HepG2 (cell line): ENCODE data around the gene KMT5C. TPM values are rescaled to one million over a fixed set of nuclear protein-coding genes. Genes with fewer than 3 reads are reported as not detected.

Source experiments
- ATAC-seq: fragments of 200-7000 bp; cut with Tn5 transposase; 3 replicates; pipeline ENCODE4 v1.9.1; 2020; ENCODE audit warnings: mild to moderate bottlenecking, moderate library complexity
- BruUV-seq: library from RNA; stranded (reverse); fragments of 400-500 nt; replicated peaks from 2 replicates; lab custom pipeline; 2021; lab: Mats Ljungman, UMichigan
- CTCF ChIA-PET: fragments of 300-600 bp; formaldehyde crosslinking; extraction: SDS; loops from one replicate; lab custom pipeline; 2021; ENCODE audit warnings: low total read pairs, inconsistent platforms, low intra/inter-chr PET ratio; lab: Yijun Ruan, JAX
- POLR2A ChIA-PET: fragments of 350-600 bp; sonication (Branson Sonifier 250); formaldehyde crosslinking; loops from one replicate; lab custom pipeline; 2020; ENCODE audit warnings: antibody characterized with exemption, inconsistent platforms; lab: Yijun Ruan, JAX
- DNase-seq: peaks from one replicate; pipeline ENCODE4 v3.0.0-alpha.2; 2015; ENCODE audit warnings: low spot score
- FAIRE-seq: peaks from 3 replicates; lab custom pipeline; 2011; peaks lifted over from hg19 to GRCh38; lab: Jason Lieb, UNC
- H2AFZ ChIP-seq: one replicate; pipeline ENCODE4 v1.6.1; 2011; ENCODE audit warnings: low read length, inconsistent platforms
- H3K27ac ChIP-seq: fragments of 300-600 bp; 3 replicates; pipeline ENCODE4 v1.8.0; 2011; ENCODE audit warnings: mixed run types, mild to moderate bottlenecking, mixed read lengths, low read length, inconsistent platforms; ENCODE audit not compliant: insufficient read depth; ENCODE audit errors: extremely low read length
- H3K27me3 ChIP-seq, 2 experiments: fragments of 200-600 bp in 1 of 2; 2 replicates in 1 of 2; 3 replicates in 1 of 2; pipeline versions ENCODE4 v1.6.0 to v1.8.0; 2011; ENCODE audit warnings: low read length in 2 of 2, mild to moderate bottlenecking in 2 of 2, moderate library complexity in 2 of 2, inconsistent platforms in 1 of 2; ENCODE audit not compliant: insufficient read depth in 2 of 2, control insufficient read depth in 1 of 2
- H3K36me3 ChIP-seq, 2 experiments: fragments of 200-600 bp in 1 of 2; replicated peaks in 1 of 2; 2 replicates in 1 of 2; 3 replicates in 1 of 2; pipeline versions ENCODE4 v1.5.1 to v1.8.0; 2011; ENCODE audit warnings: low read length in 2 of 2, inconsistent platforms in 1 of 2; ENCODE audit not compliant: insufficient read depth in 2 of 2, control insufficient read depth in 1 of 2
- H3K4me1 ChIP-seq: 2 replicates; pipeline ENCODE4 v1.5.1; 2012; ENCODE audit warnings: low read length, inconsistent platforms; ENCODE audit not compliant: insufficient read depth
- H3K4me2 ChIP-seq: 2 replicates; pipeline ENCODE4 v1.6.0; 2011; ENCODE audit warnings: low read depth, low read length, inconsistent platforms
- H3K4me3 ChIP-seq, 3 experiments: fragments of 200-600 bp in 1 of 3; sonication (generic), shearing (Covaris generic) in 1 of 3; replicated peaks in 1 of 3; 2 replicates each; pipeline ENCODE4 v1.5.1; 2011 to 2016; ENCODE audit warnings: low read length in 3 of 3, inconsistent platforms in 2 of 3, low read depth in 2 of 3, mild to moderate bottlenecking in 2 of 3, control low read depth in 1 of 3, mixed read lengths in 1 of 3; ENCODE audit not compliant: insufficient read depth in 1 of 3
- H3K79me2 ChIP-seq: one replicate; pipeline ENCODE4 v1.6.1; 2011; ENCODE audit warnings: low read length, inconsistent platforms; ENCODE audit not compliant: insufficient read depth
- H3K9ac ChIP-seq: 2 replicates; pipeline ENCODE4 v1.6.0; 2011; ENCODE audit warnings: mild to moderate bottlenecking, low read depth, low read length, inconsistent platforms; ENCODE audit not compliant: insufficient read depth
- H3K9me3 ChIP-seq: 2 replicates; pipeline ENCODE4 v1.5.1; 2012; ENCODE audit warnings: mild to moderate bottlenecking, low read length
- H4K20me1 ChIP-seq: 2 replicates; pipeline ENCODE4 v1.6.0; 2011; ENCODE audit warnings: inconsistent platforms, mild to moderate bottlenecking, low read length, moderate library complexity; ENCODE audit not compliant: insufficient read depth
- ARID3A ChIP-seq: IDR thresholded peaks from 2 replicates; pipeline ENCODE4 v1.6.1; 2012; ENCODE audit warnings: low read depth, low read length, improper control_type of control experiment
- MXD1 ChIP-seq: sonication (generic); formaldehyde crosslinking; IDR thresholded peaks from 2 replicates; pipeline ENCODE4 v1.4.0; 2020; ENCODE audit warnings: mild to moderate bottlenecking, missing genetic modification reagents
- PAF1 ChIP-seq: IDR thresholded peaks from 2 replicates; pipeline ENCODE4 v1.6.1; 2016; ENCODE audit warnings: missing genetic modification reagents, missing compliant biosample characterization
- PCBP2 ChIP-seq: fragments of 200-400 bp; formaldehyde crosslinking; optimal IDR thresholded peaks from 2 replicates; pipeline ENCODE3; 2018; ENCODE audit warnings: low read length, low read depth; ENCODE audit not compliant: poor library complexity, severe bottlenecking
- PHF21A ChIP-seq: sonication (generic); formaldehyde crosslinking; IDR thresholded peaks from 2 replicates; pipeline ENCODE4 v1.5.0; 2020; ENCODE audit warnings: mild to moderate bottlenecking, missing genetic modification reagents
- SALL2 ChIP-seq: sonication (generic); formaldehyde crosslinking; IDR thresholded peaks from 2 replicates; pipeline ENCODE4 v1.8.1; 2023; ENCODE audit warnings: mild to moderate bottlenecking, missing genetic modification reagents, inconsistent platforms
- TEAD2 ChIP-seq: sonication (generic); formaldehyde crosslinking; IDR thresholded peaks from 2 replicates; pipeline ENCODE4 v1.9.0; 2021; ENCODE audit warnings: missing genetic modification reagents
- ZBTB21 ChIP-seq: sonication (generic); formaldehyde crosslinking; IDR thresholded peaks from 2 replicates; pipeline ENCODE4 v1.4.0; 2020; ENCODE audit warnings: missing genetic modification reagents
- ZBTB26 ChIP-seq: IDR thresholded peaks from 2 replicates; pipeline ENCODE4 v1.6.1; 2016; ENCODE audit warnings: missing compliant biosample characterization, missing genetic modification reagents, borderline replicate concordance
- ZNF256 ChIP-seq: sonication (generic); formaldehyde crosslinking; conservative IDR thresholded peaks from 2 replicates; pipeline ENCODE4 v1.4.0; 2020; ENCODE audit warnings: missing genetic modification reagents
- ZNF275 ChIP-seq: sonication (generic); formaldehyde crosslinking; IDR thresholded peaks from 2 replicates; pipeline ENCODE4 v1.8.0; 2022; ENCODE audit warnings: missing genetic modification reagents, mild to moderate bottlenecking, inconsistent platforms, borderline replicate concordance
- ZNF512 ChIP-seq: sonication (generic); formaldehyde crosslinking; IDR thresholded peaks from 2 replicates; pipeline ENCODE4 v1.4.0; 2020; ENCODE audit warnings: mild to moderate bottlenecking, missing genetic modification reagents
- ZNF513 ChIP-seq: sonication (generic); formaldehyde crosslinking; conservative IDR thresholded peaks from 2 replicates; pipeline ENCODE4 v1.5.0; 2020; ENCODE audit warnings: missing genetic modification reagents
- ZNF746 ChIP-seq: sonication (generic); formaldehyde crosslinking; IDR thresholded peaks from 2 replicates; pipeline ENCODE4 v1.8.0; 2022; ENCODE audit warnings: mild to moderate bottlenecking, missing genetic modification reagents
- ZSCAN12 ChIP-seq: sonication (generic); formaldehyde crosslinking; IDR thresholded peaks from 2 replicates; pipeline ENCODE4 v1.9.0; 2021; ENCODE audit warnings: mild to moderate bottlenecking, missing genetic modification reagents
- ZSCAN25 ChIP-seq: sonication (generic); formaldehyde crosslinking; IDR thresholded peaks from 2 replicates; pipeline ENCODE4 v1.8.0; 2022; ENCODE audit warnings: mild to moderate bottlenecking, missing genetic modification reagents
- WGBS: methylation state at CpG from one replicate; pipeline ENCODE4 v1.1.6; 2017; ENCODE audit warnings: low lambda C conversion rate; 5-methylcytosine and 5-hydroxymethylcytosine counted together
- in situ Hi-C: cut with HindIII; loops from 2 replicates; pipeline ENCODE4 v1.10.0; 2017; ENCODE audit warnings: low pct_unique_long_range_greater_than_20kb; ENCODE audit not compliant: extremely low pct_ligation_motif_present
- intact Hi-C: fragments of 100-400 bp; cut with micrococcal nuclease; formaldehyde crosslinking; loops from one replicate; pipeline ENCODE4 v1.10.0; 2022; ENCODE audit not compliant: unreplicated experiment
- polyA plus RNA-seq, 8 experiments: library from polyadenylated mRNA; depleted of rRNA in 3 of 8; stranded (reverse) in 7 of 8; unstranded in 1 of 8; fragments of >200 nt; fragmentation: Illumina TruSeq in 4 of 8; extraction: Trizol in 4 of 8; gene quantifications; 2 replicates each; pipeline versions ENCODE4 v1.2.1 to v1.2.3, GENCODE V29; 2011 to 2016; ENCODE audit warnings: low read depth in 4 of 8, missing spikeins in 1 of 8, mixed read lengths in 1 of 8; ENCODE audit not compliant: insufficient read depth in 1 of 8
- total RNA-seq, 5 experiments: library from RNA; depleted of rRNA; stranded (reverse); fragments of >200 nt; fragmentation: Illumina TruSeq; extraction: Trizol; gene quantifications; 2 replicates each; pipeline ENCODE4 v1.2.3, GENCODE V29; 2016; ENCODE audit warnings: low read depth in 1 of 5

Gene KMT5C
- total and polyA plus RNA-seq, 2 of the 13 experiments (the other 11 are each of a cell fraction or from before 2014, with no cell fraction given), result 5.5 to 9.0 TPM

GRCh38 chr19:55297267-55297666 is 42.4 kb upstream of the KMT5C start (continued):
- TF ChIP-seq PHF21A (CRISPR knock-in tag), result no peak

GRCh38 chr19:55299991-55300390 is 39.7 kb upstream of the KMT5C start:
- H3K36me3 ChIP-seq, result no peaks in the 10 kb centered on the region

More at GRCh38 chr19:55299991-55300390, 39.7 kb upstream of the KMT5C start:
- ChIA-PET POLR2A (no interaction called here), CTCF (no interaction called here)
- Histone ChIP-seq H4K20me1 (no peaks in the 10 kb centered on the region), H3K9ac (no peak overlapping the region), H3K27me3 (peaks cover 0 to 20% of the 10 kb centered on the region in 2 experiments; a peak in 2 of 5 replicates), H3K4me2 (no peak overlapping the region), H3K79me2 (no peaks in the 10 kb centered on the region), H3K4me3 (no peak overlapping the region), H2AFZ (no peak overlapping the region), H3K9me3 (no peaks in the 10 kb centered on the region), H3K4me1 (peaks cover 29% of the 10 kb centered on the region), H3K27ac (no peak overlapping the region)
- in situ Hi-C loops (loop anchor here (5.0 kb wide), 1 partner anchor 117 kb away; no protein-coding TSS in a partner anchor), intact Hi-C loops (no loop called here)
- no peak for TF ChIP-seq ZSCAN12
- TF ChIP-seq PCBP2, result no peak
- TF ChIP-seq MXD1 (CRISPR knock-in tag), result no peak
- no peak for TF ChIP-seq SALL2 (CRISPR knock-in tag)
- no peak for TF ChIP-seq ZNF512 (CRISPR knock-in tag)
- no peak for TF ChIP-seq ZBTB26 (CRISPR knock-in tag)
- no peak for TF ChIP-seq PAF1 (CRISPR knock-in tag)
- no peak for TF ChIP-seq ARID3A
- no peak for TF ChIP-seq ZBTB21 (CRISPR knock-in tag)
- no peak for TF ChIP-seq ZNF256 (CRISPR knock-in tag)
- TF ChIP-seq ZSCAN25, result no peak
- no peak for TF ChIP-seq TEAD2 (CRISPR knock-in tag)
- no peak for TF ChIP-seq ZNF275
- no peak for TF ChIP-seq ZNF746
- TF ChIP-seq ZNF513 (CRISPR knock-in tag), result no peak
- DNase-seq (no peak), ATAC-seq (no peak), FAIRE-seq (no peak)
- BruUV-seq, result no TSS peak
- 30% methylated on average over 7 of the region's 10 CpGs for WGBS
